ENCODE data around the gene RAD51B.

DNA sequence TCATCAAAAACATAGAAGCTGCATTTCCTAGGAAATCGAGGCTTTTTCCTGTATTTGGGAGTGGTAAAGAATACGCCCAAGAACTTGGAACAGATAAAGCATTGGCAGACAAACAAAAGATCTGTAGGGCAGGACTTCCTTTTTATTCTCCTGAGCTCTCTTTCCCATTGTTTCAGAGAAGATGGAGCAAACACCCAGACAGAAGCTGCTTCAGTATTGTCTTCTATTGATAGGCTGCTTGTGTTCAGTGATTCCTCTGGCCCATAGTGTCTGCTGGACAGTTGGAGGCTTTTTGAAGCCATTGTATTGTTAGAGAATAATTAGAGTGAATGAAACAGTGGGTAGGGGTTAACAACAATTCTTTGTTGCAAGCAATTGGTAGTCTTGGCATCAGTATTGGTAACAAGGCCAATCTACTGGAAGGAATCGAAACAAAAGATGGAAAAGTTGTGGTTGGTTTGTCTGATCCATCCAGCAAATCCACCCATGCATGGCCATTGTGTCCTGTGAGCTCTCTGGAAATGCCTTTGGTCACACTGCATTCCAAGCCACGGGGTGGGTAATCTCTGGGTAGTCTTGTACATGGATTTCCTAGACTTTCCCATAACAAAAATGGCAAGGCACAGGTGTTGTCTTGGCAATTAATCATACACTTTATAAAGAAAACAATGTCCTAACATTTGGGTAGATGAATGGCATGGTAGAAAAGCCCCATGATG lies 424.8 kb downstream of the RAD51B start:
- TF ChIP-seq, protein P1, sequence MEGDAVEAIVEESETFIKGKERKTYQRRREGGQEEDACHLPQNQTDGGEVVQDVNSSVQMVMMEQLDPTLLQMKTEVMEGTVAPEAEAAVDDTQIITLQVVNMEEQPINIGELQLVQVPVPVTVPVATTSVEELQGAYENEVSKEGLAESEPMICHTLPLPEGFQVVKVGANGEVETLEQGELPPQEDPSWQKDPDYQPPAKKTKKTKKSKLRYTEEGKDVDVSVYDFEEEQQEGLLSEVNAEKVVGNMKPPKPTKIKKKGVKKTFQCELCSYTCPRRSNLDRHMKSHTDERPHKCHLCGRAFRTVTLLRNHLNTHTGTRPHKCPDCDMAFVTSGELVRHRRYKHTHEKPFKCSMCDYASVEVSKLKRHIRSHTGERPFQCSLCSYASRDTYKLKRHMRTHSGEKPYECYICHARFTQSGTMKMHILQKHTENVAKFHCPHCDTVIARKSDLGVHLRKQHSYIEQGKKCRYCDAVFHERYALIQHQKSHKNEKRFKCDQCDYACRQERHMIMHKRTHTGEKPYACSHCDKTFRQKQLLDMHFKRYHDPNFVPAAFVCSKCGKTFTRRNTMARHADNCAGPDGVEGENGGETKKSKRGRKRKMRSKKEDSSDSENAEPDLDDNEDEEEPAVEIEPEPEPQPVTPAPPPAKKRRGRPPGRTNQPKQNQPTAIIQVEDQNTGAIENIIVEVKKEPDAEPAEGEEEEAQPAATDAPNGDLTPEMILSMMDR (IDR thresholded peaks at IDR 0.05; ENCODE audit: low read length): no peak
- TF ChIP-seq EZH2phosphoT487 (IDR thresholded peaks at IDR 0.05; ENCODE audit: low read length) (no peak), EZH2 (optimal IDR thresholded peaks at IDR 0.05; ENCODE audit: low read depth, low read length) (no peak)
